ENCODE measurements around the gene ROPN1L.

DNA sequence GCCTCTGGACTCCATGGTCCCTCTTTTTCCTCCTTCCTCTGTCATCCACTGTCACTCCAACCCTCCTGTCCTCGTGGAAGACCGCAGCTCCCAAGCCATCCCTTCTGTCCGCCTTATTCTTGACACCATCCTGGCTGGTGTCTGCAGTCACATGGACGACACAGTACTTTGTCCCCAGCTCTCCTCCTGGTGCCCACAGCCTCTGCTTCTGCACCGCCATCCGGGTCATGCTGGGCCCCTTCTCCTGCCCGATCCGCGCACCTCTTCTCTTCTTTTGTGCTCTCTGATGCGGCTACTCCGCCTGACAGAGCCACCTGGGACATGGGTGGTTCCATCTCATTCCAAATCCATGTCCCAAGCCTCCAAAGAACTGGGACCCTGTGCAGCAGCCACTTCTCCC lies 22.5 kb downstream of the ROPN1L start:
- TF ChIP-seq POLR2A (IDR thresholded peaks at IDR 0.05; ENCODE audit: low read depth, low read length), result no peak
- TF ChIP-seq POLR2AphosphoS5 (IDR thresholded peaks at IDR 0.05; ENCODE audit: low read depth, low read length), result no peak
- no peak for TF ChIP-seq SPI1 (IDR thresholded peaks at IDR 0.05; ENCODE audit: low read depth, low read length)
- no peak for TF ChIP-seq TAF1 (IDR thresholded peaks at IDR 0.05; ENCODE audit: low read depth, low read length)
